ENCODE measurements around the gene CDRT15L2. TPM values are rescaled to one million over a fixed set of nuclear protein-coding genes. Genes with fewer than 3 reads are reported as not detected.

CDRT15L2 gene
- not detected in 2 replicates for total RNA-seq

GRCh38 chr17:20579424-20579823, at the start of gene CDRT15L2:
CDRT15L2 (plus strand) TSS chr17:20579724; CDS start chr17:20579744, 20 bp downstream.

Other genes with a start within 250 kb of the CDRT15L2 start
- not detected in 2 replicates for gene LGALS9B, start 112.2 kb upstream of the CDRT15L2 start, total RNA-seq